ENCODE measurements around the gene MPLKIP. TPM values are rescaled to one million over a fixed set of nuclear protein-coding genes. Genes with fewer than 3 reads are reported as not detected.
"Not testable (repeated sequence)": the region's sequence is repeated elsewhere in the genome, so short reads cannot be mapped to it uniquely, and the experiment has no call there.

Gene MPLKIP
- total and polyA plus RNA-seq, 10 of the 15 experiments (the other 5 are each of a cell fraction or from before 2014, with no cell fraction given) = 4.6 to 78.8 (median 37.2) TPM

GRCh38 chr7:40118201-40118600 lies 16.2 kb downstream of the MPLKIP start:
- H3K27ac ChIP-seq (ENCODE audit: control insufficient read depth, insufficient read depth); CTCF ChIA-PET; H3K9ac ChIP-seq (ENCODE audit: control insufficient read depth, insufficient read depth, low read length); ATAC-seq; RAD21 ChIA-PET (ENCODE audit: unreplicated experiment); intact Hi-C loops (cut with micrococcal nuclease; ENCODE audit: unreplicated experiment); POLR2A ChIA-PET; FAIRE-seq; H3K4me2 ChIP-seq (ENCODE audit: control insufficient read depth, insufficient read depth); in situ Hi-C loops (cut with MboI); DNase-seq (ENCODE audit: low read depth, low spot score); H3K4me3 ChIP-seq; H3K27me3 ChIP-seq (replicated peaks in 1 of 2; ENCODE audit: control insufficient read depth in 2 of 2, insufficient read depth in 2 of 2, low read length in 1 of 2); BruUV-seq (replicated peaks); H2AFZ ChIP-seq (ENCODE audit: control insufficient read depth, low read depth, low read length); H3K79me2 ChIP-seq (ENCODE audit: control insufficient read depth, insufficient read depth, low read length); H3K9me3 ChIP-seq (replicated peaks; ENCODE audit: control insufficient read depth, insufficient read depth, low read length); SMC1A ChIA-PET (ENCODE audit: uncharacterized antibody, unreplicated experiment); H4K20me1 ChIP-seq (ENCODE audit: control insufficient read depth, insufficient read depth); H3K4me1 ChIP-seq (ENCODE audit: control insufficient read depth, insufficient read depth, low read length); H3K36me3 ChIP-seq (ENCODE audit: control insufficient read depth in 2 of 2, insufficient read depth in 2 of 2, low read length in 1 of 2): not testable (repeated sequence)
- 84% methylated on average over 6 of the region's 7 CpGs for WGBS (ENCODE audit: insufficient coverage, insufficient replicate concordance, low lambda C conversion rate, missing lambda C conversion rate)

- H3K9me3 ChIP-seq (replicated peaks; ENCODE audit: control insufficient read depth, insufficient read depth, low read length); H3K4me1 ChIP-seq (ENCODE audit: control insufficient read depth, insufficient read depth, low read length); H3K9ac ChIP-seq (ENCODE audit: control insufficient read depth, insufficient read depth, low read length); in situ Hi-C loops (cut with MboI); DNase-seq (ENCODE audit: low read depth, low spot score); H3K27me3 ChIP-seq (replicated peaks in 1 of 2; ENCODE audit: control insufficient read depth in 2 of 2, insufficient read depth in 2 of 2, low read length in 1 of 2); FAIRE-seq; H3K79me2 ChIP-seq (ENCODE audit: control insufficient read depth, insufficient read depth, low read length); H3K4me3 ChIP-seq; POLR2A ChIA-PET; CTCF ChIA-PET; ATAC-seq; BruUV-seq (replicated peaks); RAD21 ChIA-PET (ENCODE audit: unreplicated experiment); H3K36me3 ChIP-seq (ENCODE audit: control insufficient read depth in 2 of 2, insufficient read depth in 2 of 2, low read length in 1 of 2); H4K20me1 ChIP-seq (ENCODE audit: control insufficient read depth, insufficient read depth); SMC1A ChIA-PET (ENCODE audit: uncharacterized antibody, unreplicated experiment); H2AFZ ChIP-seq (ENCODE audit: control insufficient read depth, low read depth, low read length); H3K4me2 ChIP-seq (ENCODE audit: control insufficient read depth, insufficient read depth); intact Hi-C loops (cut with micrococcal nuclease; ENCODE audit: unreplicated experiment); H3K27ac ChIP-seq (ENCODE audit: control insufficient read depth, insufficient read depth): not testable (repeated sequence)
- 97% methylated on average over 9 of the region's 9 CpGs for WGBS (ENCODE audit: insufficient coverage, insufficient replicate concordance, low lambda C conversion rate, missing lambda C conversion rate)
These were observed 17.2 kb downstream of the MPLKIP start for GRCh38 chr7:40117199-40117598.

- RAD21 ChIA-PET (ENCODE audit: unreplicated experiment) = no interaction called here
- H3K4me1 ChIP-seq (ENCODE audit: control insufficient read depth, insufficient read depth, low read length) = no peaks in the 10 kb centered on the region
- SMC1A ChIA-PET (ENCODE audit: uncharacterized antibody, unreplicated experiment) = no interaction called here
- no peak overlapping the region for H3K9ac ChIP-seq (ENCODE audit: control insufficient read depth, insufficient read depth, low read length)
- 98% methylated on average over 2 of the region's 2 CpGs for WGBS (ENCODE audit: insufficient coverage, insufficient replicate concordance, low lambda C conversion rate, missing lambda C conversion rate)
- FAIRE-seq (no peak), DNase-seq (ENCODE audit: low read depth, low spot score) (no peak), ATAC-seq (no peak)
- no peaks in the 10 kb centered on the region for H3K27me3 ChIP-seq (replicated peaks in 1 of 2; ENCODE audit: control insufficient read depth in 2 of 2, insufficient read depth in 2 of 2, low read length in 1 of 2)
- no peak overlapping the region for H3K4me2 ChIP-seq (ENCODE audit: control insufficient read depth, insufficient read depth)
- no peaks in the 10 kb centered on the region for H3K9me3 ChIP-seq (replicated peaks; ENCODE audit: control insufficient read depth, insufficient read depth, low read length)
- in situ Hi-C loops (cut with MboI) (no loop called here), intact Hi-C loops (cut with micrococcal nuclease; ENCODE audit: unreplicated experiment) (no loop called here)
- no peak overlapping the region for H3K4me3 ChIP-seq
- H3K27ac ChIP-seq (ENCODE audit: control insufficient read depth, insufficient read depth) = no peak overlapping the region
- H2AFZ ChIP-seq (ENCODE audit: control insufficient read depth, low read depth, low read length) = no peak overlapping the region
- no TSS peak for BruUV-seq (replicated peaks)
- POLR2A ChIA-PET = no interaction called here
- H3K36me3 ChIP-seq (ENCODE audit: control insufficient read depth in 2 of 2, insufficient read depth in 2 of 2, low read length in 1 of 2) = no peaks in the 10 kb centered on the region
- no peaks in the 10 kb centered on the region for H4K20me1 ChIP-seq (ENCODE audit: control insufficient read depth, insufficient read depth)
- CTCF ChIA-PET = interaction anchor here (1.2 kb wide), 1 partner anchor 95 kb away, joined by 4 read pairs; no protein-coding TSS in a partner anchor
- no peaks in the 10 kb centered on the region for H3K79me2 ChIP-seq (ENCODE audit: control insufficient read depth, insufficient read depth, low read length)
- no peak for TF ChIP-seq MAX (IDR thresholded peaks at IDR 0.05; ENCODE audit: low read depth, low read length)
- TF ChIP-seq EGR1 (IDR thresholded peaks at IDR 0.05; ENCODE audit: borderline replicate concordance in 1 of 2, low read depth in 2 of 2, low read length in 2 of 2) = no peak
- no peak for TF ChIP-seq STAT1 (conservative IDR thresholded peaks at IDR 0.05)
- TF ChIP-seq IRF4 (IDR thresholded peaks at IDR 0.05; ENCODE audit: low read depth, low read length) = no peak
- no peak for TF ChIP-seq TCF12 (IDR thresholded peaks at IDR 0.05; ENCODE audit: low read depth, low read length)
- no peak for TF ChIP-seq TBL1XR1 (IDR thresholded peaks at IDR 0.05; ENCODE audit: low read depth, low read length)
- TF ChIP-seq RCOR1 (conservative IDR thresholded peaks at IDR 0.05; ENCODE audit: low read depth, low read length) = no peak
- TF ChIP-seq ZNF274 (IDR thresholded peaks at IDR 0.05; ENCODE audit: insufficient read depth, insufficient read length) = no peak
- no peak for TF ChIP-seq ATF3 (IDR thresholded peaks at IDR 0.05; ENCODE audit: borderline replicate concordance, extremely low read depth, low read depth, low read length)
- TF ChIP-seq CHD2 (IDR thresholded peaks at IDR 0.05; ENCODE audit: borderline replicate concordance, low read depth, low read length) = no peak
- no peak for TF ChIP-seq RB1 (IDR thresholded peaks at IDR 0.05; ENCODE audit: borderline replicate concordance)
These were observed 18.5 kb downstream of the MPLKIP start for GRCh38 chr7:40115936-40116335.

Data from GM12878 (cell line).